HG03039 (cell line): Measurements from ENCODE around the gene FCAMR.

Experiments
- ATAC-seq: cut with Tn5 transposase; IDR thresholded peaks from one replicate; pipeline ENCODE4 v1.9.1; 2021; ENCODE audit warnings: mild to moderate bottlenecking, moderate library complexity; ENCODE audit not compliant: unreplicated experiment

FCAMR gene

DNA sequence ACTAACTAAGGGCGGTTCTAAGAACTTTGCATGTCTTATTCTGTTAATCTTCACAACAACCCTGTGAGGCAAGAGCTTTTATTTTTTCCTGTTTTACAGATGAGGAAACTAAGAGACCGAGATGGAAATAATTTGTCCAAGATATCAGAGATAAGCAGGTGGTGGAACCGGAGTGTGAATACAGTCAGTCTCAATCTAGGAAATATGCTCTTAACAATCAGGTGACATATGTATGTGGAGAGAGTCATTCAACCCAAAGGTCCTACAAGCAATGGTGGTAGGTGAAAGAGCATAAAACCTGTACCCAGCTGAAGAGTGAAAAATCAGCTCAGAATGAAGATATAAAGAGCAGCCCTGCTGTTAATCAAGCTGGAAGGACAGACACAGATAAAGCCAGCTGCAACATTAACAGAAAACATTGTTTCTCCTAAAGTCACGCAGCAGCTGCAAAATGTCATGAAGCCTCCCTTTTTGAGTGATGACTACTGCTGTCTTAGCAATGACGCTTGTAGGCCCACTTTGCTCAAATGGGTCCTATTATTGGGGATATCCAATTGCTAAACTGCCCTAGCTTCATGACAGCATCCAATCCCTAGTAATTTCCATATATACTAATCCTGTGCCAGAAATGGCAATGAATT, 30.5 kb upstream of the FCAMR start:
- no peak for ATAC-seq

DNA sequence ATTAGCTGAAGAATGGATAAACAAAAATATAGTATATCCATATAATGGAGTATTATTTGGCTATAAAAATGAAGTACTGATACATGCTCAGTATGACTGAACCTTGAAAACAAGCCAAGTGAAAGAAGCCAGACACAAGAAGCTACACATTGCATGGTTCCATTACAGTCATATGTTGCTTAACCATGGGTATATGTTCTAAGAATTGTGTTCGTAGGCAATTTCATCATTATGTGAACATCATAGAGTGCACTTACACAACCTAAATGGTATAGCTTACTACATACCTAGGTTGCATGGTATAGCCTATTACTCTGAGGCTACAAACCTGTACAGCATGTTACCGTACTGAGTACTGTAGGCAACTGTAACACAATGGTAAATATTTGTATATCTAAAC, 28.6 kb upstream of the FCAMR start:
- ATAC-seq: no peak

DNA sequence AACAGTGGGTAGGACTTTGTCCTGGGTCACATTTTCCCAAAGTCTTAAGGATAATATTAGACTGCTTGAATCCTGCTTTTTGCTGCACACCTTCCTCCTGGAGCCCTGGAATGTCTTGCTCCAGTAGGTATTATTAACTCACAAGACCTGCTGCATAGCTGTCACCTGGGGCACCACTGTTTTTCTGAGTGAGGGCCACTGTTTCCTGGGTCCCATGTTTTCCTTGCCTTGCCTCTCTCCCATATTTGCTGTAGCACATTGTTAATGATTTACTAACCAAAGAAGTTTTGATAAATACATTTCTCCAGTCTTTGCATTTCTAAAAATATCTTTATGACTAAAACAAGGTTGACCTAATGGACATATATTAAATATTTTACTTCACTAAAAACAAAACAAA, 22.5 kb upstream of the FCAMR start:
- ATAC-seq: no peak

DNA sequence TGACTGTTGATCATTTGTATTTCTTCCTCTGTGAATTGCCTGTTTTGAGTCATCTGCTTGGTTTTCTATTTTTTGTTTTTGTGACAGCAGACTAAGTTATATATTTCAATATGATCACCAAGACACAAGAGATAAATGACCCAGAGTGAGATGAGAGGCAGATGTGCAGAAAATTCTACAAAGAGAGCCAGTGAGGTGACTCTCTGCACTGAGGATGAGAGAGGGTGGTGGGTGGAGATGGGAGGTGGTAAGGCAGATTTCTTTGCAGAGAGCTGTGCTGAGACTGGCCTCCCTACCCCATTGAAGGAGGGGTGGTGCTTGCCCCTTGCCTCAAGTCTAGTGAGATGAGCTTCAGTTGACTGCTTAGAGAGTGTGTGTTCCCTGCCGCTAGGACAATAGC, 17.6 kb upstream of the FCAMR start:
- no peak for ATAC-seq

DNA sequence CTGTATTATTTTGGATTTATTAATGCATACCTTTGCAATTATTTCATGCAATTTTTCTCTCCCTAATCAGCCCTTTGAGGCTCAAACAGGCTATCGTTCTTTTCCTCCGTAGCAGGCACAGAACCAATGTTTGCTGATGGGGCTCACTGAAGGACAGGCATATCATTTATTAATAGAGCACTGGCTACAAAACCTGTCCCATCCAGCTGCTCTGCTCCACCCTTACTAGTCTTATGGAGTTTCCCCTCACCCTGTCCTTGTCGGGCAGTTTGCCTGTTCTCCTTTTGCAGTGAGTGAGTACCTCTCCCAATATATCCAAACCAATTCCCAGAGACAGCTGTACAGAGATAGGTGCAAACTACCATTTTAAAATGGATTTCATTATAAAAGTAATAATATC, 16.6 kb upstream of the FCAMR start:
- no peak for ATAC-seq

DNA sequence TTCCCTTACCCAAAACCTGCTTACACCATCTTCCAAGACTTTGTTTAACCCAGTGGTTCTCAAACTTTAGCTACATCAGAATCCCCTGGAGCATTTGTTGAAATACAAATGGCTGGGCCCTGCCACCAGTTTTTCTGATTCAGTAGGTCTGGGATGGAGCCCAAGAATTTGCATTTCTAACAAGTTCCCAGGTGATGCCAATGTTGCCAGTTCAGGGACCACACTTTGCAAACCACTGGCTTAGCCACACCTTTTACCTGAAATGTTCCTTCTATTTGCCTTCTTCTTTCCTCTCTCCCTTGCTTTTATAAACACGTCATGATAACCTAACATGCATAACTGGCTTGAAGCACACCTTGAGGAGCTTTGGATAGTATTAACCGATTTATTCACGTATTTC, 16.1 kb upstream of the FCAMR start:
- no peak for ATAC-seq

DNA sequence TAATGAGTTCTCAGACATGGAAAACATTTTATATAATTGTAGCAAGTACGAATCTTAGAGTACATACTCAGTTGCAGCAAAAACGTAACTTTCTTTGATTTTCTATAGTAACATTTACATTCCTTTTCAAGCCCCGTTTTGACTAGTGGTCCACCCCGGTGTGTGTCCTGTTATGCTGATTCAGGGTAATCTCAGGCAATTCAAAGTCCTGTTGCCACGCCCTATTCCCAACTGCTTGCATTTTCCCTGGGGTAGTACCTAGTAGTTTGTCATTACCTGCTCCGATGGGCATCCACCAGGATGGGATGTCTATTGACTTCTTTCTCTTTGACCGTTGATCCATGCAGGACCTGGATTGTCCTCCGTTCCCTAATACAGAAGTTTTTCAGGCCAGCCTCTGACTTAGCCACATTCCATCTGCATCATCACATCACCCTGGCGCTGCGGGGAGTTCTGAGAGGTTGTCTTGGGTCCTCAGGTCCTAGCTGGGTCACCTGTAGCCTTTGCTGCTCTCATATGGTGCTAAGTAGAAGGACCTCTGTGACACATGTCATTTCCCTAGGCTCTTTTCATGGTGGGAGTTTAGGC, 15.0 kb upstream of the FCAMR start:
- no peak for ATAC-seq

DNA sequence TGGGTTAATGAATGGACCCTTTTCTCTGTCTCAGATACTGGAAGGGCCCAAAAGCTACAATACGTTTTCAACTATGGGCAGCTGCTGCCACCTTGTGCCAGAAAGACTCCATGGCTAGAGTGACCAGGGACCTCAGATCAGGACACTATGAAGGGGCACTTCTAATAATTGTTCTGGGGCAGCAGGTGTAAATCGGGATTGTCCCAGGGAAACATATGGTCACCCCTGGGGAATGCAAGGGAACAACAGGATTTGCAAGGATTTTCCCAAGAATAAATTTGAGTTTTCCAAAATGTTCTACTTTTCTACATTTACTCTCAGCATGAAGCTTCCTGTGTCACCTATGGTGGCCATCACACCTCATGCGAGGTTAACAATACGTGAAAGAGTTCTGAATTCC, 12.0 kb upstream of the FCAMR start:
- peak; percentile 54 for ATAC-seq

DNA sequence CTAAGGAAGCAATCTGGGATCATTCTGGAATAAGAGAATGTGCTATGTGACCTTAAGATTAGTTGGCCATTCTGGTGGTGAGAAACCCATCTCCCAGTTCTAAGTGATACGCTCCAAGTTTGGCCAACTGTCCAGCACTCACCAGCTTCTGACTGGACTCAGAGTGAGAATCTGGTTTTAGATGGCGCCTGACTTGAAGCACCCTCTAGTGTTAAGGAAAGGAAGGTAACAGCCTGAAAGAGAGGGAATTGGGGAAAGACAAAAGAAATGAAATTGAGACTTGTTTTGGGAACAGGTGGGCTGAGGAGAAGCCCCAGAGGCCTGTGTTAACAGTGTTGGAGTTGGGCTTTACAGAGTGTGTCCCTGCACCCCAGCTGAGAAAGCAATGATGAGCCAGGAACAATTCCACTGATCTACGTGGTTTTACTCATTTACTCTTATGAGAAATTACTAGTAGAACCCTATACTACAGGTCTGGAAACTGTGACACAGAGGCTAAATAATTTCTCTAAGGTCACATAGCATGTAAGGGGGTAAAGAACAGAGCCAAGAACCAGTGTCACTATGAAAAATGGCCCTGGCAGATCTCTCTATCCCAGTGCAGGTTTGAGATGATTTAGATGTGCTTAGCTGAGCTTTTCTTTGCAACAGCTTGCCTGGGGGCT, 9.3 kb upstream of the FCAMR start:
- no peak for ATAC-seq

DNA sequence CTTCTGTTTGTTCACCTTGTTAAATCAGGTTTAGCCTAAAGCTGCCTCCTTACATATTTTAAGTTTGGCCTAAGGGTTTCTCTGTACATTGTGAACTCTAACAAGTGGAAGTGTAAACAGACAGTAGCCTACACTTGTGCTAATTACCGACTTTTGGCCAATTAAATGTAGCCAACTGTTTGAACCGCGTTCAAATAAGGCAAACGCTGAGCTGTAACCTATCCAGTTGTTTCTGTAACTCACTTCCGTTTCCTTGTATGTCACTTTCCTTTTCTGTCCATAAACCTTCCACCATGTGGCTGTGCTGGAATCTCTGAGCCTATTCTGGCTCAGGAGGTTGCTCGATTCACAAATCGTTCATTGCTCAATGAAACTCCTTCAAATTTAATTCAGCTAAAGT, 8.0 kb upstream of the FCAMR start:
- no peak for ATAC-seq

DNA sequence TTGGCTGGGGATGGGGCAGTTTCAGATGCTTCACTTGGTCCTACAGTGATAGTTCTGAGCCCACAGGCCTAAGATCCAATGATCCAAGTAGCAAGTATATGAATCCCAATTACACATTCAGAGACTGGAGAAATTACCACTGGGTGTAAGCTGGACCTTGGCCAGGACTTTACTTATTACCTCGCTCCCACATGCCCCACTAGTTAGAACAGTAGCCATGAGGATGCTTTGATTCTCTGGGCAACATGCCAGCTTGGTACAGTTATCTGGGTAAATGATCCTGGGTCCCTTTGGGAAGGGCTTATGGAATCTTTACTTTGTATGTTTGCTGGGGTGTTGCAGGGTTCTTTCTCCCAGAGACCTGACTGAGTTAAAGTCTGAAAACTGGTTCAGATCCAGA, 5.0 kb upstream of the FCAMR start:
- no peak for ATAC-seq

DNA sequence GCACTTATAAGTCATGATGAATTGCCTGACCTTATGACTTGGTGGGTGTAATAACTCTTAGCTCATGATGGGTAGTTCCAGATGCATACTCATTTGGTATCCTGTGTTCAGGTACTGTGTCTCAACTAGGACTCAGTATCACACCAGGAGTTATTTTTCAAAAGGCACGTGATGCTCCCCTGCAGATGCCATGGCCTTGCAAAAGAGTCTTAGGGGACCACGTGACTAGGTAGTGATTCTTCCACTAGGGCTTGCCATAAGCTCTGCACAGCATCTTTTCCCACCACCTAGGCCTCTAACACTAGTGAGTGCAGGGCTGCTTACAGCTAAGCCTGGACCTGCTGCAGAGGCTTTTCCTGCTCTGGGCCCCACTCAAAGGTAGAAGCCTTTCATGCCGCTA, 3.9 kb upstream of the FCAMR start:
- ATAC-seq: no peak

DNA sequence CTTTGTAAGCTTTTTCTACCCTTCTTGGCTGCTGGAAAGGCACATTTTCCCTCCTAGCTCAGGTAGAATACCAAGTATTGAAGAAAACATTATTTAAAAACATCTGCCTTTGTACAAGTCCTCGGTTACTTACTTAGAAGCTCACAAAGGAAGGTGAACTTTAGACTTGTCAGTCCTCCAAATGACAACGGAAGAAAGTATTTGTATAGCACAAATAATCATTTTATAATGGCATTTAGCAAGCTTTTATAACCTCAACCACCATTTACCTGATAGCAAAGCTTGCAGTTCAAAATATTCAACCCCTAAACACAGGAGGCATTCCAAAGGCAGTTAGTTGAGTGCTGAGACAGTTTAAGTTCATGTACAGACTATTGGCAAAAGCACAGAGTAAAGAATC, 2.5 kb upstream of the FCAMR start:
- no peak for ATAC-seq

DNA sequence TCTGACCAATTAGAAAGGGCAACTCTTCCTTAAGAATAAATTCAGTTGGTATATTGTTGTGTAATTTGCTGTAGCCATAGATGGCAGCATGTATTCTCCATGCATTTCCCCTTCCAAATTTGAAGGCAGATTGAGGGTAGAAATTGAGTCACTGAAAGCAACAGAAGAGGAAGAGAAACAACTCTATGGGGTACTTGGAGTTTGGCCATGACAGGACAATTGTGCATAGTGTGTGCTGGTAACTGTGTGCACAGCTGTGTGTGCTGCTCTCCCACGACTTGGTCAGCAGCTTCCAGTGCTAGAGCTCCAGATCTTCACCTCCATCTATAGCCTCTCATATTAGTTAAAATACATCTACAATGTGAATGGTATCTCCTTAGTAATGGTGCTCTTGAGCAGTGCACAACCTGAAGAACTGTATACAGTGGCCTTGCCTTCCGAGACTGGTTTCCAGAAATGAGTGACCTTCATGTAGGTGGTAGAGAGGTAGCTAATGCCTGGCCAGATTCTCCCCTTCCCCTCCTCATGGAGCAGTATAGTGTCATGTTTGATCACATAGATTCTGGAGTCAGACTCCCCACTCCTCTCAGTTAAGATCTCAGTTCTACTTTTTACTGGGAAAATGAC, 882 bp upstream of the FCAMR start:
- peak; percentile 63 for ATAC-seq

DNA sequence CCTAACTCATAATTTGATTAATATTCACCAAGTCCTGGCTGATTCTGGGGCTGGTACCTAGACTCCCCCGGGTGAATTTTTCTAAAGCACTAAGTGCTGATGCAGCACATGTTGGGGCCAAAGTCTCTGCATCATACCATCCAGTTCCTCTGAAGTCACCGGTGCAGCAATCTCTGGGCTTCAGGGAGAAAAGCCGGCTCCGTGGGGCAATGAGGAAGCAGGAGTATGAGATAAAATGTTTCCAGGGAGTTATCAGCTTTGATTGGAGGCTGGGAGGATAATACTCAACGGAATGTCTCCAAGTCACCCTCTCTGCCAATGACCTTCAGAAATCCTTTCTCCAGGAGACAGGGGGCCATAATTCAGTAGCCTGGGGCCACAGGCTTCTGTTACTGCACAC, 1.2 kb downstream of the FCAMR start:
- ATAC-seq: no peak

DNA sequence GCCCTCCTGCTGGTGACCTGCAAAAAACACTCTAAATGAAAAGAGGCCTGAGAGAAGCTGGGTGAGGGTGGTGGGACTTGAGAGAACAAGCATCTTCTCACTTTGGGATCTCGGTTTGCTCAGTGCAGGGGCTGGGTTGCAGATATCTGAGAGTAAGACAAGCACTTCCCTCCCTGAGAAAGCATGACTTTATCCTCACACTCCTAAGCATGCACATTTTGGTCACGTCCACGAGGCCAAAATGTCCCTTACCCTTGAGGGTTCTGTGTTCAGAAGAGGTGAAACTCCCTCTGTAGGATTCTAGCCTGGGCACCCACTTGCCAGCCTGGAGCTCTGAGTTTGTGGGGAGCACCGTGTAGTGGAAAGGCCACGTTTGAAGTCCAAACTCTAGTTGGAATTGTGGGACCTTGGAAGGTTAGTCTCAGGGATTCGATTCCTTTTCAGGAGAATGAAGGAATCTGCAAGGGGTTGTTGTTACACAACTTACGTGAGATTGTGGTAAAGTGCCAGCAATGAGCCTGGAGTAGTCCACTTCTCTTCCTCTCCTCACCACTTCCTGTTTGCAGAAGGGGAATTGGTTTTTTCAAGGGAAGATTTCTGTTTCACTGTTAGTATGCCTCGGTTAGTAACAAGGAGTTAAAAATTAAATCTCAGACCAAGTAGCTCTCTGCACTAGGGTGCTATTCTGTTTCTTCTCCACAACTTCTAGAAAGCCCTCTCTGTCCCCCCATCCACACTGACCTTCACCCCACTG, 3.0 kb downstream of the FCAMR start:
- no peak for ATAC-seq

DNA sequence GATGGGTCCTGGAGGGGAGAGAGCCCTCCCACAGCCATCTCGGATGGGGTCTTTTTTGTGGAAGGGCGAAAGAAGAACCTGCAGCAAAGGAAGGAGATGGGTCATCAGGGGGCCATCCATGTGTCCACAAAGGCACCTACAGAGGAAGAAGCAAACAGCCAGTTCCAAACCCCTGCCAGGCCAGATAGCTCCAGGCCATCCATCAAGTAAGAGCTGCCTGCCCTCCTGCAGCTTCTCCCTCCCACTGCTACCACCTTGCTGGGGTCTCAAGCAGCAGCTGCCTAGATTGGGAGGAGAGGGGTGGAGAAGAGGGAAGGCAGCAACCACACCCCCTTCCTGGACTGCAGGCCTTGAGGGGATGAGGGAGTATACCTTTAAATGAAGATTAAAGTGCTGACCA, 4.5 kb downstream of the FCAMR start:
- ATAC-seq: no peak

DNA sequence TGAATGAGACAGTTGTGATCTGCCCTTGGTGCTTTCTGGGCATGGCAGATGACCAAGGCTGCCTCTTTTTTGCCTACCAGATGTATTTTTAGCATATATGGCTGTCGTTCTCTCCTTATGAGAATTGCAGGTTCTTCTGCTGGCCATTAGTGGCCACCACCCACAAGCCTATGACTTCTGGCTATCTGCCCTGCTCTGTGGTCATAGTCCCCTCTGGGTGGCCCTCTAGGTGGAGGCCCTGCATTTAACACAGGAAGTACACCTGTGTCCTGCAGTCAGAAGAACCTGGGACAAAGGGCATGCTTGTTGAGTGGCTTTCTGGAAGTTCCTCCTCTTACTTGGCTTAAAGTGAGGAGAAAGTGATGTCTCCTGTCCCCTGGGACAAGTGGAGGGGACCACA, 6.5 kb downstream of the FCAMR start:
- no peak for ATAC-seq

DNA sequence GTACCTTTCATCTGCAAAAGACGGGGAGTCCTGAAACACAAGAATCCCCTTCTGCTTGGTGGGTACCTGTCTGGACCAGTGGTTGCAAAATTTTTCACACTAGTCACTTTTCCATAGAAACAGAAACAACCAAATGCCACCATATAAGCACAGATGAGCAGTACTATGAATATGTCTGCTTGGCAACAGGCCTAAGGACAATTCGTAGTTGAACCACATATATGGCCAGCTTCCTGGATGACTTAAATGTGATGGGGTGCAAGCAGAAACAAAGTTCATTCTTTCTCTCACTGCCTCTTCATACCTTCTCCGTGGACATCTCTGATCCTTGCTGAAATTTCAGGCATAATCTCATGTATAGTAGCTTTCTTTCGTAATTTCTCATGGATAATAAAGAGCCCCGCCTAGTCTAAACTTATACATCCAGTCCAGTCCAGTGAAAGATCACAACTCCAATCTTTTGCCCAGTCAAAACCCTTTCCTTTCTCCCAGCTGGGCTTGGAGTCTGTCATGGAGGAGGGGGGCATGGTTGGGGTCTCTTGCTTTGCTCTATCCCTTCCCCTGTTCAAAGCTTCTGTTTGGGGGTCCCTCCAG, 7.0 kb downstream of the FCAMR start:
- no peak for ATAC-seq

DNA sequence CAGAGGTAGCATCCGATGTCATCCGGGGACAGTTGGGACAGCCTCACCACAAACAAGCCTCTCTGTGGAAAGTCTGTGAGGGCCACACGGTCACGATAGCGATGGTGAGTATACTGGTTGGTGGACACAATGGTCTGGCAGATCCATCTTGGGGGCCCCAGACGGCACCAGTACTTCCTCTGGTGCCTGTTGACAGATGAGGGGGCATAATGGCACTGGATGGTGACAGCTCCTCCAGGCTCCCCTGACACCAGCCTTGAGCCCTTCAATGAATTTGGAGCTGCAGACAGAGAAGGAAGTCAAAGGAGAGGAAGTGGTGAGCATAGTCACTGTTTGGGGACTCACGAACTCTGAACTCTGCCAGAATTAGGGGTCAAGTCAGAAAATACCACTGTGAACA, 8.0 kb downstream of the FCAMR start:
- no peak for ATAC-seq

DNA sequence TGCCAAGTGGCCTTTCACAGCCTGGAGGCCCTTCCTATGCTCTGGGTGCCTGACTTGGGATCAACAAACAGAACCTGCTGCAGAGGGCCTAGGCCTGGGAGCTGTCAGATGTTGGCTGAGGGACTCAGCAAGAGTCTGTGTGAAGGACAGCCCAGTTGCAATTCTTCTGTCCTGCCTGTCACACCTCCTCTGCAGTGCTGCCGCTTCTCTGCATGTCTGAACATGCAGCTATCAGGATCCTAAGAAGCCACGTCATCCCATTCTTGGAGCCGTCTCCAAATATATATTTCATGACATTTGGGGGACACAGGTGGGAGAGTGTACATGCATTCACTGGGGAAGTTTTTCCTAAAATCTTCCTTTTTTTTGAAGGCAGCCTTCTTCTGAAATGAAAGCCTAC, 8.6 kb downstream of the FCAMR start:
- ATAC-seq: no peak
